ENCODE data around the gene EOLA2.

DNA sequence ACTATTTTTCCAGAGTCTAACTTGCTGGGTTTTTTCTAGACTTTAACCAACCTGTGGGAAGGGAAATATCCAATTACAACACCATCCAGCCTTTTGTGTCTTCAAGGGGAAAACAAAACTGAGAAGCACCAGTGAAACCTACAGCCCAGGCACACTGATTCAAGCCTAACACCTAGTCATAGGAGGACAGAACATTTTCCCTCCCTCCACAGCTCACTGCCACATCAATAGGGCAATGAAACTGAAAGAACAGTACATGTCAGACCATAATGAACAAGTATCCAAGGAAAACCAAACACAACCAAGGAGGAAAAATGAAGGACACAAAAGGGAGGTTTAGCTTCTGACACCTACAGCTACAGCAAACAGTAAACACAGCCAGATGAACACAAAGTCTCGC is 39.7 kb downstream of the EOLA2 start:
- no peak for TF ChIP-seq POLR2A (IDR thresholded peaks at IDR 0.05)
- no peak for TF ChIP-seq POLR2AphosphoS5 (IDR thresholded peaks at IDR 0.05)
- TF ChIP-seq, protein P1, sequence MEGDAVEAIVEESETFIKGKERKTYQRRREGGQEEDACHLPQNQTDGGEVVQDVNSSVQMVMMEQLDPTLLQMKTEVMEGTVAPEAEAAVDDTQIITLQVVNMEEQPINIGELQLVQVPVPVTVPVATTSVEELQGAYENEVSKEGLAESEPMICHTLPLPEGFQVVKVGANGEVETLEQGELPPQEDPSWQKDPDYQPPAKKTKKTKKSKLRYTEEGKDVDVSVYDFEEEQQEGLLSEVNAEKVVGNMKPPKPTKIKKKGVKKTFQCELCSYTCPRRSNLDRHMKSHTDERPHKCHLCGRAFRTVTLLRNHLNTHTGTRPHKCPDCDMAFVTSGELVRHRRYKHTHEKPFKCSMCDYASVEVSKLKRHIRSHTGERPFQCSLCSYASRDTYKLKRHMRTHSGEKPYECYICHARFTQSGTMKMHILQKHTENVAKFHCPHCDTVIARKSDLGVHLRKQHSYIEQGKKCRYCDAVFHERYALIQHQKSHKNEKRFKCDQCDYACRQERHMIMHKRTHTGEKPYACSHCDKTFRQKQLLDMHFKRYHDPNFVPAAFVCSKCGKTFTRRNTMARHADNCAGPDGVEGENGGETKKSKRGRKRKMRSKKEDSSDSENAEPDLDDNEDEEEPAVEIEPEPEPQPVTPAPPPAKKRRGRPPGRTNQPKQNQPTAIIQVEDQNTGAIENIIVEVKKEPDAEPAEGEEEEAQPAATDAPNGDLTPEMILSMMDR (IDR thresholded peaks at IDR 0.05): no peak
